ENCODE measurements around the gene FUT9. TPM values are rescaled to one million over a fixed set of nuclear protein-coding genes. Genes with fewer than 3 reads are reported as not detected.

The FUT9 gene
- total and polyA plus RNA-seq, 10 of the 15 experiments (the other 5 are each of a cell fraction or from before 2014, with no cell fraction given) = not detected

- no peak for TF ChIP-seq ZBTB40 (IDR thresholded peaks at IDR 0.05; ENCODE audit: borderline replicate concordance)
- no peak for TF ChIP-seq CHD2 (IDR thresholded peaks at IDR 0.05; ENCODE audit: borderline replicate concordance, low read depth, low read length)
- TF ChIP-seq, protein P1, sequence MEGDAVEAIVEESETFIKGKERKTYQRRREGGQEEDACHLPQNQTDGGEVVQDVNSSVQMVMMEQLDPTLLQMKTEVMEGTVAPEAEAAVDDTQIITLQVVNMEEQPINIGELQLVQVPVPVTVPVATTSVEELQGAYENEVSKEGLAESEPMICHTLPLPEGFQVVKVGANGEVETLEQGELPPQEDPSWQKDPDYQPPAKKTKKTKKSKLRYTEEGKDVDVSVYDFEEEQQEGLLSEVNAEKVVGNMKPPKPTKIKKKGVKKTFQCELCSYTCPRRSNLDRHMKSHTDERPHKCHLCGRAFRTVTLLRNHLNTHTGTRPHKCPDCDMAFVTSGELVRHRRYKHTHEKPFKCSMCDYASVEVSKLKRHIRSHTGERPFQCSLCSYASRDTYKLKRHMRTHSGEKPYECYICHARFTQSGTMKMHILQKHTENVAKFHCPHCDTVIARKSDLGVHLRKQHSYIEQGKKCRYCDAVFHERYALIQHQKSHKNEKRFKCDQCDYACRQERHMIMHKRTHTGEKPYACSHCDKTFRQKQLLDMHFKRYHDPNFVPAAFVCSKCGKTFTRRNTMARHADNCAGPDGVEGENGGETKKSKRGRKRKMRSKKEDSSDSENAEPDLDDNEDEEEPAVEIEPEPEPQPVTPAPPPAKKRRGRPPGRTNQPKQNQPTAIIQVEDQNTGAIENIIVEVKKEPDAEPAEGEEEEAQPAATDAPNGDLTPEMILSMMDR (IDR thresholded peaks at IDR 0.05 in 2 of 3, conservative IDR thresholded peaks at IDR 0.05 in 1 of 3; ENCODE audit: control insufficient read depth in 2 of 3, extremely low read depth in 1 of 3, insufficient read depth in 1 of 3, low read depth in 3 of 3, low read length in 3 of 3) = no peak
- TF ChIP-seq, protein P2, sequence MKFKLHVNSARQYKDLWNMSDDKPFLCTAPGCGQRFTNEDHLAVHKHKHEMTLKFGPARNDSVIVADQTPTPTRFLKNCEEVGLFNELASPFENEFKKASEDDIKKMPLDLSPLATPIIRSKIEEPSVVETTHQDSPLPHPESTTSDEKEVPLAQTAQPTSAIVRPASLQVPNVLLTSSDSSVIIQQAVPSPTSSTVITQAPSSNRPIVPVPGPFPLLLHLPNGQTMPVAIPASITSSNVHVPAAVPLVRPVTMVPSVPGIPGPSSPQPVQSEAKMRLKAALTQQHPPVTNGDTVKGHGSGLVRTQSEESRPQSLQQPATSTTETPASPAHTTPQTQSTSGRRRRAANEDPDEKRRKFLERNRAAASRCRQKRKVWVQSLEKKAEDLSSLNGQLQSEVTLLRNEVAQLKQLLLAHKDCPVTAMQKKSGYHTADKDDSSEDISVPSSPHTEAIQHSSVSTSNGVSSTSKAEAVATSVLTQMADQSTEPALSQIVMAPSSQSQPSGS (IDR thresholded peaks at IDR 0.05; ENCODE audit: low read length) = no peak
- no peak for TF ChIP-seq POU2F2 (IDR thresholded peaks at IDR 0.05; ENCODE audit: borderline replicate concordance, low read depth, low read length)
- TF ChIP-seq CREB1 (IDR thresholded peaks at IDR 0.05; ENCODE audit: low read depth) = no peak
- no peak for TF ChIP-seq MYC (IDR thresholded peaks at IDR 0.05; ENCODE audit: insufficient read depth, insufficient read length, insufficient replicate concordance, low read length, severe bottlenecking)
- TF ChIP-seq MEF2A (IDR thresholded peaks at IDR 0.05; ENCODE audit: insufficient read depth, low read depth, low read length) = no peak
These were observed 211.4 kb downstream of the FUT9 start (continued) for GRCh38 chr6:96227135-96227534.

Data from GM12878 (cell line).